GM04503 (cell line): ENCODE results near the gene UBE2D2.
"Not testable (repeated sequence)": the region's sequence is repeated elsewhere in the genome, so short reads cannot be mapped to it uniquely, and the experiment has no call there.

Experiments used
- DNase-seq: peaks from one replicate; pipeline ENCODE4 v3.0.0-alpha.2; 2012; ENCODE audit warnings: low read depth

The UBE2D2 gene

DNA sequence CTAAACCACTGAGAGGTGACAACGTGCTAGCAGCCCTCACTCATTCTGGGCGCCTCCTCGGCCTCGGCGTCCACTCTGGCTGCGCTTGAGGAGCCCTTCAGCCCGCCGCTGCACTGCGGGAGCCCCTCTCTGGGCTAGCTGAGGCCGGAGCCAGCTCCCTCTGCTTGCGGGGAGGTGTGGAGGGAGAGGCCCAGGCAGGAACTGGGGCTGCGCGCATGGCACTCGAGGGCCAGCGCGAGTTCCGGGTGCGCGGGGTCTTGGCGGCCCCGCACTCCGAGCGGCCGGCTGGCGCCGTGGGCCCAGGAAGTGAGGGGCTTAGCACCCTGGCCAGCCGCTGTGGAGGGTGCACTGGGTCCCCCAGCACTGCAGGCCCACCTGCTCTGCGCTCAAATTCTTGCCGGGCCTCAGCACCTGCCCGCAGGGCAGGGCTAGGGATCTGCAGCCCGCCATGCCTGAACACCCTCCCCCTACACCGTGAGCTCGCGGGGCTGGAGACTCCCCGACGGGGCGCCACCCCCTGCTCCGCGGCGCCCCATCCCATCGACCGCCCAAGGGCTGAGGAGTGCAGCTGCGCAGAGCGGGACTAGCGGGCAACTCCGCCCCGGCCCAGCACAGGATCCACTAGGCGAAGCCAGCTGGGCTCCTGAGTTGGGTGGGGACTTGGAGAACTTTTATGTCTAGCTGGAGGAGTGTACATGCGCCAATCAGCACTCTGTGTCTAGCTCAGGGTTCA lies 11.8 kb upstream of the UBE2D2 start:
- no peak for DNase-seq

DNA sequence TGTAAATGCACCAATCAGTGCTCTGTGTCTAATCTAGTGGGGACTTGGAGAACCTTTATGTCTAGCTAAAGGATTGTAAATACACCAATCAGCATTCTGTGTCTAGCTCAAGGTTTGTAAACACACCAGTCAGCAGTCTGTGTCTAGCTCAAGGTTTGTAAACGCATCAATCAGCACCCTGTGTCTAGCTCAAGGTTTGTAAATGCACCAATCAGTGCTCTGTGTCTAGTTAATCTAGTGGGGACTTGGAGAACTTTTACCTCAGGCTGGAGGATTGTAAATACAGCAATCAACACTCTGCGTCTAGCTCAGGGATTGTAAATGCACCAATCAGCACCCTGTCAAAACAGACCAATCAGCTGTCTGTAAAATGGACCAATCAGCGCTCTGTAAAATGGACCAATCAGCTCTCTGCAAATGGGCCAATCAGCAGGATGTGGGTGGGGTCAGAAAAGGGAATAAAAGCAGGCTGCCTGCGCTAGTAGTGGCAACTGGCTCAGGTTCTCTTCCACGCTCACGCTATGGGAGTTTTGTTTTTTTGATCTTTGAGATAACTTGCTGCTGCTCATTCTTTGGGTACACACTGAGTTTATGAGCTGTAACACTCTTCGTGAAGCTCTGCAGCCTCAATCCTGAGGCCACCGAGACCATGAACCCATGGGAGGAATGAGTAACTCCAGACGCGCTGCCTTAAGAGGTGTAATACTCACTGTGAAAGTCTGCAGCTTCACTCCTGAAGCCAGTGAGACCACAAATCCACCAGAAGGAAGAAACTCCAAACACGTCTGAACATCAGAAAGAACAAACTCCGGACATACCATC lies 10.9 kb upstream of the UBE2D2 start:
- DNase-seq = not testable (repeated sequence)

DNA sequence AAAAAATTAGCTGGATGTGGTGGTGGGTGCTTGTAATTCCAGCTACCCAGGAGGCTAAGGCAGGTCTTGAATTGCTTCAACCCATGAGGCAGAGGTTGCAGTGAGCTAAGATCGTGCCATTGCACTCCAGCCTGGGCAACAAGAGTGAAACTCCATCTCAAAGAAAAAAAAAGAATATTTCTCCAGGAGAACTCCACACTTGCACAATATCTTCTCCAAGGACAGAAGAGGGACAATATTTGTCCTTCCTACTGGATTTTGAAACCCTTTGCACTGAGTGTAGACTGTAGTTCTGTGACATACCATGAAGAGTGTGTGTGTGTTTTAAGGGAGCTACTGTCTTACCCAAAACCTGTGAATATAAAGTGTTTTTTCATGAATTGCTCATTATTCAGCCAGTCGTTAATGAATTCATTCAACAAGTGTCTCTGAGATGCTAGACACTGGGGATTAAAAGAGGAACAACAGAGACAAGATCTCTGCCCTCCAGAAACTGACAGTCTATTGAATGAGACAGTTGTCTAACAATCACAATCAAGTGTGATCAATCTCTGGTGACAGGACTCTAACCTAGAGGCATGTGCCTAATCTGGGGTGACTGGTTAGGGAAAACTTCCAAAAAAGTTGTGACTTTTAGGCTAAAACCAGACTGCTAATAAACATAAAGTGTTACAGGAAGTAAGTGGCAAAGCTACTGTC lies 9.8 kb upstream of the UBE2D2 start:
- DNase-seq = no peak

DNA sequence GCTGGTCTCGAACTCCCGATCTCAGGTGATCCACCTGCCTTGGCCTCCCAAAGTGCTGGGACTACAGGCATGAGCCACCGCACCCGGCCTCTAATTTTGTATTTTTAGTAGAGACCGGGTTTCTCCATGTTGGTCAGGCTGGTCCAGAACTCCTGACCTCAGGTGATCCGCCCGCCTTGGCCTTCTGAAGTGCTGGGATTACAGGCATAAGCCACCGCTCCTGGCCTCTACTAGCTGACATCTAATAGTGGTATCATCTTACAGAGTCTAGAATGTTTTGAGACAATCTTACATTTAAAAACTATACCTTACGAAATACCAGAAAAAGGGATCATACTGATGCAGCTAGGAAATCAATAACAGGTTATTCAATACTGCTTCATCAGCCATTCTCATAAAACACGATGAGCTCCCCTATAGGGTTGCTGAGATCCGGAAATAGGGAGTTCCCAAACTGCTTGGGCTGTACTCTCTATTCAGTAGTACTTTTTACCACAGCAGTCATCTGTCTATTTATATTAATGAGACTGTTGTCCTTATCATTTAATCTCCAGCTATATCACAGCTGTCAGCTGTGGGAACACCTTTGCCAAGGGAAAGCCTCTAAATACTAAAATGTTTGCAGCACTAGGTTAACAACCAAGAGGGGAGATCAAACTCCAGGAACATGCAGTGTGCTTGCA lies 8.1 kb upstream of the UBE2D2 start:
- DNase-seq = no peak

DNA sequence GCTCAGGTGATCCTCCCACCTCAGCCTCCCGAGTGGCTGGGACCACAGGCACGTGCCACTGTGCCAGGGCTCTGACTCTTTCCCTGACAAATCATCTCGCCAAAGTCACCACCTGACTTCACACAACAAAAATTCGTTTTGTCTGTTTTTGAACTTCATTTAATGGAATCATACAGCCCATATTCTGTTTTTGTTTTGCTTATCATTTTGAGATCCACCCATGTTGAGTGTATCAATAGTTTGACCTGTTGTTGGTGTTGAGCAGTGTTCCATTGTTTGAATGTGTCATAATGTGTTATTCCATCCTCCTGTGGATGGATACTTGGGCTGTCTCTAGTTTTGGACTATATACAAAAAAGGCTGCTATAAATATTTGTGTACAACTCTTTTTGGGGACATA lies 6.9 kb upstream of the UBE2D2 start:
- no peak for DNase-seq

DNA sequence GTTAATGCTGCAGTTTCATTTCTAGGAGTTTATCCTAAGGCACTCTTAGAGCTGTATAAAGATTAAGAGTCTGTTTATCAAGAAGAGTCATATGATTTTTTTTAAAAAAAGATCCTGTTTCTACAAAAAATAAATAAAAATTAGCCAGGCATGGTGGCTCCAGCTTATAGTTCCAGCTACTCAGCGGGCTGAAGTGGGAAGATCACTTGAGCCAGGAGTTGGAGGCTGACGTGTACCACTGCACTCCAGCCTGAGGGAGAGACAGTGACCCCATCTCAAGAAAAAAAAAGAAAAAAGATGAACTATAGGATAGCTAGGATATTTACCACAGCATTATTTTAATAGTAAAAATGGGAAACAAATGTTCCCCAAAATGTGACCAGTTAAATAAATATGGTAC lies 3.3 kb upstream of the UBE2D2 start:
- no peak for DNase-seq

DNA sequence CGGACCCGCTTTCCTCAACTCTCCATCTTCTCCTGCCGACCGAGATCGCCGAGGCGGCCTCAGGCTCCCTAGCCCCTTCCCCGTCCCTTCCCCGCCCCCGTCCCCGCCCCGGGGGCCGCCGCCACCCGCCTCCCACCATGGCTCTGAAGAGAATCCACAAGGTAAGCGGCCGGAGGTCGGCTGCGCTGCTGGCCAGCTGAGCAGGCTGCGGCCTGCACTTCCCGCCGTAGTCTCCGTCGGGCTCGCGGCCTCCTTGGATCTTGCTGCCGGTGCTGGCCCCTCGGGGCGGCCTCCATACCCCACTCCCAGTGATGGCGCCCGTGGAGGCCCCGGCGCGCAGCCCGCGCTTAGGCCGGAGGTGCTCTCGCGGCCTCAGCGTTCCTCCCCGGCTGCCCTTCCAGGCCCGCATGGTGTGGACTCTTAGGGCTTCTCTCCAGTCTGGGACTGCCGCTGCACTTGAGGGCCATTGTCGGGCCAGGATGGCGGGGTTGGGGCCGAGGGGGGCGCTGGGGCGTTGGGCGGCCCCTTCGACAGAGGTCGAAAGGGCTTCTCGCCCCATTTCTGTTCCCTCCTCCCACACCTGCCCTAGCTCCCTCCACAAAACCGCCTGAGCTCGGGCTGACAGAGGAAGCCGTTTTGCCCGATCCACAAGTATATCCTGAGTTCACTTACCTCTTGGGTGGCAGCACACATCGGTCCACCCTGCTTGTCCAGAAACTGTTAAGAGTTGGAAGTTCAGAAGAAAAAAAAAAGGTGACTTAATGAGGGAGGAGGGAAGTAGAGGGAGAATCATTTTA lies 714 bp downstream of the UBE2D2 start:
- no peak for DNase-seq

DNA sequence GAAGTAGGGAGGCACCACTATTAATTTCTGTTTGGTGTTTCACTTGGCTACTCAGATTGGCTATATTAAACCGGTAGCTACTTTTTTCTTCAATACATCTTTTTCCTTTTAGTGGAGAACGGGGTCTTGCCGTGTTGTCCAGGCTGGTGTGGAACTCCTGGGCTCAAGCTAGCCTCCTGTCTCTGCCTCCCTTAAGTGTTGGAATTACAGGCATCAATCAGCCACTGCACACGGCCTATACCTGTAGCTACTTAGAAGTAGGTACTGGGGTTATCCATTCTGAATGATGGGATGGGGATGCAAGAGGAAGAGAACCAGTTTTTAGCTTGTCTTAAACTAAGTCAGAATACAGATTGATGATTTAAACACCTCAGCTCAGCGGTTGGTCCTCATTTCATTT lies 1.7 kb downstream of the UBE2D2 start:
- DNase-seq = no peak

DNA sequence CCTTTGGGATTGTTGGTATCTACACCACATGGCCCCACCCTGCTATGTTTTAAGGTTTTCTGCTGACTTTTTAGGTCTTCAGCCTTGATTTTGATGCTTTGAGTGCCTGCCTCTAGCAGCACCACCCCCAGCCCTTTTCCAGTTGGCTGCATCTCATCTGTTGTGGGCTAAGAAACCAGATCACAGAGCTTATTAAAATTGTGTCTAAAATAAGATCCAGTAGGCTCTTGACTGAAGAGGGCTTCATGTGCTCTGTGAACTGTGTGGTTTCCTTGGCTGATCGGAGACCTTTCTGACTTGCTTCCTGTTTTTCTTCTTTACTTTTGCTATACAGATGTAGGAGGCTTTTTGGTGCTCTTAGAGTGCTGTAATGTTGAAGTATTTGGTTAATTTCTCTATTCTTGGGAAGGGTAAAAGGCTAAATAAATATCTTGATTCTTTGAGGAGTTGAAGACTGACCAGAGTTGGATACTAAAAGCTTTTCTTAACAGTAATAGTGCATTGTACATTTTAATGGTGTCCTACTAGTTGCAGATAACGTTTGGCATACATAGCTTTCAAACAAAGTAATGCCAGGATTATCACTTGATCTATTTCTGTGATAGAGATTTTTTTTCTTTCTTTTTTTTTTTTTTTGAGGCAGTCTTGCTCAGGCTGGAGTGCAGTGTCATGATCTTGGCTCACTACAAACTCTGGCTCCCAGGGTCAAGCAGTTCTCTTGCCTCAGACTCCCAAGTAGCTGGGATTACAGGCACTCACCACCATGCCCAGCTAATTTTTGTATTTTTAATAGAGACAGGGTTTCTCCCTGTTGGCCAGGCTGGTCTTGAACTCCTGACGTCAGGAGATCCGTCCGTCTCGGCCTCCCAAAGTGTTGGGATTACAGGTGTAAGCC lies 4.5 kb downstream of the UBE2D2 start:
- no peak for DNase-seq

DNA sequence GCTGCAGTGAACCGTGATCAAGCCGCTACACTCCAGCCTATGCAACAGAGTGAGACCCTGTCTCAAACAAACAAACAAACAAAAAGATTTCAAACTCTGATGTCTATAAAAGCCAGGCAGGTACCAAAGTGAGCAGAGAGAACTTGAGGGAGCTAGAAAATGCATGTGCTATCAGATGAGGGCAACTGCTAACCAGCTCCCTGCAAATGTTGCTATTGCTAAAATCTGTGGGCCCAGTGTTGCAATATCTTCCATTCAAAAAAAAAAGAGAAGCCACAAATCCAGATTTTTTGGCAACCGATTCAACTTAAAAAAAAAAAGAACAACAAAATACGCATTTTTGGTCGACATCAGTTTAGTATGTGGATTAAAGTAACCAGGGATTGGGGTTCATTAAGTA lies 5.5 kb downstream of the UBE2D2 start:
- no peak for DNase-seq

DNA sequence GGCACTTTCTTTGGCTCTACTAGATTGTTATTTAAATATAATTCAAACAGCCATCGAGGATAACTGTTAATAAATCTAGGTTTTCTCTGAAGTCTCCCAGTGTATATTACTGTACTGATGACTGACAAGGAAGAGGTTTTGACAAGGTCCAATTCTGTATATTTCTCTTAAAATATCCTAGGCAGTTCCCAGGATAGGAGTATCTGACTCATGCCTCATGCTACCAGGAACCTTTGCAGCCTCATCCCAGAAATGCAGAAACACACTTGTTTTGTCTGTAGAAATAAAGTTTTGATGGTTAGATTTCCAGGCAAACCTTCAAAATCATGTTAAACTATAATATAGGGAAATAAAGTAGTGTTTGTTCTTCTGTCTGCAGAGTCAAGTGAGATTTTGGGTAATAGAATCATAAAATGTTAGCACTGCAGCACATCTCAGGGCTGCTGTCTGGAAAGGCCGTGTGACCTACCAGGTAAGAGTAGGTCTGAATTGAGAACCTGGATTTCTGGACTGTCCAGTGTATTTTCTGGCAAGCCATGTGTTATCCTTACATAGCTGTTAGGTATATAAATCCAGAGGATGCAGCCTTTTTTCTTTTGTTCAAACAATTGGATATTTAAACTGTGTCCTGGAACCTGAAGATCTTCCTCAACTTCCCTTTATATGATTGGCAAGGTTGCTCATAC lies 8.3 kb downstream of the UBE2D2 start:
- no peak for DNase-seq

DNA sequence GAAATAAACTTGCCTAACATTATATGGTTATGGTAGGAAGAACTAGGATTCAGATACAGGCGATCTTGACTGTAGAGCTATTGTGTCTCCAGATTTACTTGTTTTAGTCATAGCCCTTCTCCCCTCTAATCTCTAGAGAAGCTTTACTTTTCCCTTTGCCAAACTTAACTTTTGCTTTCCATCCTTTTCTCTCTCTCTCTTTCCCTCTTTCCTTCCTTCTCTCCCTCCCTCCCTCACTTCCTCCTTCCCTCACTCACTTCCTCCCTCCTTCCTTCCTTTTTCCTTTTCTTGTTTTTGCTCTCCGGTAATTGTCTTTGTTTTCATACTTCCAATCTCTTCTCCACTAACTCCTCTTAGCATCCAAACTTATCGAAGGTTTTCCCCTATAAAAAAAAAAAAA lies 10.4 kb downstream of the UBE2D2 start:
- no peak for DNase-seq

DNA sequence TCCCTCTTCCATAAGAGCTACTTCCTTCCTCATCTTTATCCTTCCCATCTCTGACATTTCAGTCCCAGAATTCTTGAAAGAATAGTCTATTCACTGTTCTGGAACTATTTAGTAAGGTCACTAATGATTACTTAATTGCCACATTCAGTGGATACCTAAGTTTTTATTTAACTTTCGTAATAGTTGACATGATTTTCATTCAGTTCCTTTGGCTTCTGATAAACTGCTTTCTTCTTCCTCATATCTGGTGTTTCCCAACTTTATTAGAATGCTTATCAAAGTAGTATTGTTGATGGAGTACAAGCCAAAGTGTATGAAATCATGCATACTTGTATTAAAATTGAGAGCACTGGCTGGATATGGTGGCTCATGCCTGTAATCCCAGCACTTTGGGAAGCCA lies 10.8 kb downstream of the UBE2D2 start:
- no peak for DNase-seq

DNA sequence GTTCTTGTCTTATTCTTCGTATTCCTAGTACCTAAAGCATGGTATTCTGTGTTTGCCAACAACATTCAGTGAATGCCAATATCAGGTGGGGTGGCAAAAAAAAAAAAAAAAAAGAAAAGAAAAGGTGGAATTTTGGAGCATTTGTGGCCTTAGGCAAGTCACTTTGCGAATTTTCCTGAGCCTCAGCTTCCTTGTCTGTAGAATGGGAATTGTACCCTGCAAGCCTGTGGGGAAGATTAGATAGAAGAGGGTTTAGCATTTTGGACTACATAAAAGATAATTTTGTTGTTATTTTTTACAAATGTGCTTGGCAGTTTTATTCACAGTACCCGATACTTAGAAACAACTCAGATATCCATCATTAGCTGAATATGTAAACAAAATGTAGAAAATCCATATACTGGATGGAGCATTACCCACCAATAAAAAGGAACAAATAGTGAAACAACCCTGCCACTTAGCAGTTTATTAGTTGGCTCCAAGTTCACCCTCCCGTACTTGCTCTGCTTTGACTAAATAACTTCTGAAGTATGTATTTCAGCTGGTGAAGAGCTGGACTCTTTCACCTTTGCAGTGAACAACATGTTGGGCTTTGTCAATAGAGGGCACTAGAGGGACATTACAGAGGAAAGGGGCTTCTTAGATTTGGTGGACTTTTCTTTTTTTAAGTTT lies 13.6 kb downstream of the UBE2D2 start:
- no peak for DNase-seq

DNA sequence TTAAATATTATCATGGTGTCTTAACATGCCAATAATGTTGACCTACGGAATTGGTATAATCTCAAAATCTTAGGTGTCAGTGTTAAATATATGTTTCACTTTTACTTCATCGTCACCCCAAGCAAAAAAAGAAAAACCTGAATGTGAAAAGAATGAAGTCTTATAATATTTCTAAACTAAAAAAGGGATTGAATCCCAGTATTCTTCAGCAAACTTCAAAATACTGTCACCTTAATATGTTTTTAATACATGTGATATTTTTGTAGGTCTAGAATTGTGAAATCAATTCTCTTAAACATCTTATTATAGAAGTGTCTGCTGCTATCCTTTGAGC lies 14.1 kb downstream of the UBE2D2 start:
- DNase-seq = no peak

DNA sequence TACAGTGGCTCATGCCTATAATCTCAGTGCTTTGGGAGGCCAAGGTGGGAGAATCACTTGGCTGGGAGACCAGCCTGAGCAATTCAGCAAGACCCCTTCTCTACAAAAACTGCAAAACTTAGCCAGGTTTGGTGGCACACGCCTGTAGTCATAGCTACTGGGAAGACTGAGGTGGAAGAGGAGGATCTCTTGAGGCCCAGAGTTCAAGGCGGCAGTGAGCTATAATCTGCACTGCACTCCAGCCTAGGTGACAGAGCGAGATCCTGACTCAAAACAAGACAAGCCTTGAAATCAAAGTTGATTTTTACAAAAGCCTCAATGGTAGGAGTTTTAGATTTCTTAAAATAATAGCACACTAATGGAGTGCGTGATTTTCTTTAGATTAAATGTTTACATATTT lies 14.6 kb downstream of the UBE2D2 start:
- no peak for DNase-seq

DNA sequence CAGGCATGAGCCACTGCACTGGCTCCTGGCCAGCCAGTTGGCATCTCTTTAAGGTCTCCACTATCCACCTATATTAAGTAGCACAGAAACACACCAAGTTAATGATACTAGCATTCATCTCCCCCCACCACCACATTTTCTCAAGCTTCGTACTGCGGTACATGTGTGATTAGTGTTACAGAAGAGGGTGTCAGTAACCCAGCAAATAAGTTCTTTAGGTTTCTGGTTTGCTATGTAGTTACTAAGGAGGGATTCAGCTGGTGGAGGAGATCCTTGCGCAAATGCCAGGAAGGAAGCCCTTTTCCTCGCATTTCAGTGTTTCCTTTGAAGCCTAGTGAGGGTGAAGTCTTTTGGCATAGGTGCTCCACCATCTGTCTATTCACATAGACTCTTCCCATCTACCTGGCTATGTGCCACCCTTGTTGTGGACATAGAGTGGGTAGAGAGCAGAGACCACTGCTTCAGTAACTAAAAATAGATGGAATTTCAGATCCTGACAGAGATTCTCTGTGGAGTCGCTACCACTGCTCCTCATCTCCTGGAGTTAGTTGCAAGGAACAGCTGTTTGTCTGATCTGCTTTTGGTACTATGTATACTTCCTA lies 16.7 kb downstream of the UBE2D2 start:
- DNase-seq = no peak

DNA sequence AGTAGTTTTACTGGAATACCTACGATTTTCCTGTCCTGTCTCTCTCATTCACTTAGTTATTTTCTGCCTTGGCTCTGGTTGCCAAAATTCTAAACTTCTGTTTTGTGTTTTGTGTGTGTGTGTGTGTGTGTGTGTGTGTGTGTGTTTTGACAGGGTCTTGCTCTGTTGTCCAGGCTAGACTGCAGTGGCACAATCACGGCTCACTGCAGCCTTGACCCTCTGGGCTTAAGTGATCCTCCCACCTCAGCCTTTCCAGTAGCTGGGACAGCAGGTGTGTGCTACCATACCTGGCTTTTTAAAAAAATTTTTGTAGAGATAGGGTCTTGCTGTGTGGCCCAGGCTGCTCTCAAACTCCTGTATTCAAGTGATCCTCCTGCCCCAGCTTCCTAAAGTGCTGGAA lies 17.2 kb downstream of the UBE2D2 start:
- no peak for DNase-seq

DNA sequence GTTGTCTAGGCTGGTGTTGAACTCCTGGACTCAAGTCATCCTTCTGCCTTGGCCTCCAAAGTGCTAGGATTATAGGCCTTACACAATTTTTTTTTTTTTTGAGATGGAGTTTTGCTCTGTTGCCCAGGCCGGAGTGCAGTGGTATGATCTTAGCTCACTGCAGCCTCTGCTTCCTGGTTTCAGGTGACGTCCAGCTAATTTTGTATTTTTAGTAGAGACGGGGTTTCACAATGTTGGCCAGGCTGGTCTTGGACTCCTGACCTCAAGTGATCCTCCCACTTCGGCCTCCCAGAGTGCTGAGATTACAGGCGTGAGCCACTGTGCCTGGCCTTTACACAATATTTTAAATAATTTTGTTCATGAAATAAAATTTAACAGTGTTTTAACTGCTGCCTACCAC lies 21.0 kb downstream of the UBE2D2 start:
- not testable (repeated sequence) for DNase-seq
